Measurements from ENCODE around the gene TBC1D25.

Gene TBC1D25

GRCh38 chrX:48558271-48558670, 18.8 kb downstream of the TBC1D25 start:
- WGBS (ENCODE audit: insufficient coverage, insufficient read length): no CpG with 5 or more reads among the region's 4 CpGs
- Histone ChIP-seq H3K27me3 (ENCODE audit: control insufficient read depth, insufficient read depth, low read length) (no peaks in the 10 kb centered on the region), H3K36me3 (ENCODE audit: control insufficient read depth, insufficient read depth, low read length) (peaks cover 5% of the 10 kb centered on the region; the same call in 1 of the 2 replicates), H3K4me1 (ENCODE audit: control insufficient read depth, insufficient read depth, low read length) (no peaks in the 10 kb centered on the region), H3K27ac (ENCODE audit: low read length) (no peak overlapping the region), H3K4me3 (ENCODE audit: low read length) (no peak overlapping the region), H3K9me3 (ENCODE audit: control insufficient read depth, insufficient read depth, low read length) (no peaks in the 10 kb centered on the region)
- no peak for DNase-seq (ENCODE audit: low read depth, low spot score)

- H3K4me3 ChIP-seq (ENCODE audit: low read length): no peak overlapping the region
- no peaks in the 10 kb centered on the region for H3K4me1 ChIP-seq (ENCODE audit: control insufficient read depth, insufficient read depth, low read length)
- no peak overlapping the region for H3K27ac ChIP-seq (ENCODE audit: low read length)
- no peaks in the 10 kb centered on the region for H3K27me3 ChIP-seq (ENCODE audit: control insufficient read depth, insufficient read depth, low read length)
- DNase-seq (ENCODE audit: low read depth, low spot score): no peak
- no CpG with 5 or more reads among the region's 24 CpGs for WGBS (ENCODE audit: insufficient coverage, insufficient read length)
- no peaks in the 10 kb centered on the region for H3K9me3 ChIP-seq (ENCODE audit: control insufficient read depth, insufficient read depth, low read length)
- peaks cover 5% of the 10 kb centered on the region; the same call in 1 of the 2 replicates for H3K36me3 ChIP-seq (ENCODE audit: control insufficient read depth, insufficient read depth, low read length)
Observed at GRCh38 chrX:48559636-48560035, 20.1 kb downstream of the TBC1D25 start.

- Histone ChIP-seq H3K27me3 (ENCODE audit: control insufficient read depth, insufficient read depth, low read length) (no peaks in the 10 kb centered on the region), H3K9me3 (ENCODE audit: control insufficient read depth, insufficient read depth, low read length) (no peaks in the 10 kb centered on the region), H3K4me1 (ENCODE audit: control insufficient read depth, insufficient read depth, low read length) (no peaks in the 10 kb centered on the region), H3K36me3 (ENCODE audit: control insufficient read depth, insufficient read depth, low read length) (peaks cover 5% of the 10 kb centered on the region; the same call in 1 of the 2 replicates), H3K4me3 (ENCODE audit: low read length) (no peak overlapping the region), H3K27ac (ENCODE audit: low read length) (no peak overlapping the region)
- WGBS (ENCODE audit: insufficient coverage, insufficient read length): no CpG with 5 or more reads among the region's 14 CpGs
- no peak for DNase-seq (ENCODE audit: low read depth, low spot score)
Observed at GRCh38 chrX:48560056-48560455, 20.5 kb downstream of the TBC1D25 start.

- no peak for DNase-seq (ENCODE audit: low read depth, low spot score)
- Histone ChIP-seq H3K27ac (ENCODE audit: low read length) (no peak overlapping the region), H3K4me1 (ENCODE audit: control insufficient read depth, insufficient read depth, low read length) (no peaks in the 10 kb centered on the region), H3K4me3 (ENCODE audit: low read length) (no peak overlapping the region), H3K9me3 (ENCODE audit: control insufficient read depth, insufficient read depth, low read length) (no peaks in the 10 kb centered on the region), H3K27me3 (ENCODE audit: control insufficient read depth, insufficient read depth, low read length) (no peaks in the 10 kb centered on the region), H3K36me3 (ENCODE audit: control insufficient read depth, insufficient read depth, low read length) (peaks cover 5% of the 10 kb centered on the region; the same call in 1 of the 2 replicates)
- no CpG with 5 or more reads among the region's 12 CpGs for WGBS (ENCODE audit: insufficient coverage, insufficient read length)
Observed at GRCh38 chrX:48560681-48561080, 21.2 kb downstream of the TBC1D25 start.

GRCh38 chrX:48569958-48570357, 30.4 kb downstream of the TBC1D25 start:
- no peaks in the 10 kb centered on the region for H3K4me1 ChIP-seq (ENCODE audit: control insufficient read depth, insufficient read depth, low read length)
- WGBS (ENCODE audit: insufficient coverage, insufficient read length): no CpG with 5 or more reads among the region's 1 CpG
- H3K27me3 ChIP-seq (ENCODE audit: control insufficient read depth, insufficient read depth, low read length): no peaks in the 10 kb centered on the region
- H3K9me3 ChIP-seq (ENCODE audit: control insufficient read depth, insufficient read depth, low read length): no peaks in the 10 kb centered on the region
- no peaks in the 10 kb centered on the region for H3K36me3 ChIP-seq (ENCODE audit: control insufficient read depth, insufficient read depth, low read length)
- H3K4me3 ChIP-seq (ENCODE audit: low read length): no peak overlapping the region
- no peak overlapping the region for H3K27ac ChIP-seq (ENCODE audit: low read length)
- DNase-seq (ENCODE audit: low read depth, low spot score): no peak

GRCh38 chrX:48573690-48574269, 34.3 kb downstream of the TBC1D25 start:
- H3K4me1 ChIP-seq (ENCODE audit: control insufficient read depth, insufficient read depth, low read length): 0 out of 2 replicates have a peak, but pooled peaks cover 3% of the 10 kb centered on the region
- H3K36me3 ChIP-seq (ENCODE audit: control insufficient read depth, insufficient read depth, low read length): peaks cover 18% of the 10 kb centered on the region
- DNase-seq (ENCODE audit: low read depth, low spot score): no peak
- H3K27ac ChIP-seq (ENCODE audit: low read length): no peak overlapping the region
- no peaks in the 10 kb centered on the region for H3K9me3 ChIP-seq (ENCODE audit: control insufficient read depth, insufficient read depth, low read length)
- no CpG with 5 or more reads among the region's 19 CpGs for WGBS (ENCODE audit: insufficient coverage, insufficient read length)
- peak overlapping the region; percentile 53; the same call in 1 of the 2 replicates for H3K4me3 ChIP-seq (ENCODE audit: low read length)
- H3K27me3 ChIP-seq (ENCODE audit: control insufficient read depth, insufficient read depth, low read length): no peaks in the 10 kb centered on the region

GRCh38 chrX:48574270-48575266, 35.1 kb downstream of the TBC1D25 start, which contains the start of gene RBM3:
Gene RBM3 (plus strand): TSS chrX:48574484. CDS start chrX:48575181, 697 bp downstream.
- Histone ChIP-seq H3K36me3 (ENCODE audit: control insufficient read depth, insufficient read depth, low read length) (peaks cover 18% of the 10 kb centered on the region), H3K4me3 (ENCODE audit: low read length) (peak within 1 kb of the TSS; percentile 95; the same call in 1 of the 2 replicates), H3K9me3 (ENCODE audit: control insufficient read depth, insufficient read depth, low read length) (no peaks in the 10 kb centered on the region), H3K27ac (ENCODE audit: low read length) (no peak within 1 kb of the TSS), H3K4me1 (ENCODE audit: control insufficient read depth, insufficient read depth, low read length) (0 out of 2 replicates have a peak, but pooled peaks cover 3% of the 10 kb centered on the region), H3K27me3 (ENCODE audit: control insufficient read depth, insufficient read depth, low read length) (no peaks in the 10 kb centered on the region)
- peak; percentile 47 for DNase-seq (ENCODE audit: low read depth, low spot score)
- no CpG with 5 or more reads among the region's 71 CpGs for WGBS (ENCODE audit: insufficient coverage, insufficient read length)

- no peak overlapping the region for H3K4me3 ChIP-seq (ENCODE audit: low read length)
- H3K36me3 ChIP-seq (ENCODE audit: control insufficient read depth, insufficient read depth, low read length): peaks cover 18% of the 10 kb centered on the region
- 0 out of 2 replicates have a peak, but pooled peaks cover 3% of the 10 kb centered on the region for H3K4me1 ChIP-seq (ENCODE audit: control insufficient read depth, insufficient read depth, low read length)
- H3K9me3 ChIP-seq (ENCODE audit: control insufficient read depth, insufficient read depth, low read length): no peaks in the 10 kb centered on the region
- no peak overlapping the region for H3K27ac ChIP-seq (ENCODE audit: low read length)
- no peaks in the 10 kb centered on the region for H3K27me3 ChIP-seq (ENCODE audit: control insufficient read depth, insufficient read depth, low read length)
- DNase-seq (ENCODE audit: low read depth, low spot score): no peak
- no CpG with 5 or more reads among the region's 13 CpGs for WGBS (ENCODE audit: insufficient coverage, insufficient read length)
Observed at GRCh38 chrX:48575642-48576041, 36.1 kb downstream of the TBC1D25 start.

GRCh38 chrX:48576108-48576507, 36.6 kb downstream of the TBC1D25 start:
- no peak overlapping the region for H3K4me3 ChIP-seq (ENCODE audit: low read length)
- H3K4me1 ChIP-seq (ENCODE audit: control insufficient read depth, insufficient read depth, low read length): 0 out of 2 replicates have a peak, but pooled peaks cover 3% of the 10 kb centered on the region
- no peaks in the 10 kb centered on the region for H3K27me3 ChIP-seq (ENCODE audit: control insufficient read depth, insufficient read depth, low read length)
- no peak overlapping the region for H3K27ac ChIP-seq (ENCODE audit: low read length)
- DNase-seq (ENCODE audit: low read depth, low spot score): no peak
- H3K36me3 ChIP-seq (ENCODE audit: control insufficient read depth, insufficient read depth, low read length): peaks cover 18% of the 10 kb centered on the region
- WGBS (ENCODE audit: insufficient coverage, insufficient read length): no CpG with 5 or more reads among the region's 6 CpGs
- no peaks in the 10 kb centered on the region for H3K9me3 ChIP-seq (ENCODE audit: control insufficient read depth, insufficient read depth, low read length)

- peaks cover 18% of the 10 kb centered on the region for H3K36me3 ChIP-seq (ENCODE audit: control insufficient read depth, insufficient read depth, low read length)
- no peaks in the 10 kb centered on the region for H3K9me3 ChIP-seq (ENCODE audit: control insufficient read depth, insufficient read depth, low read length)
- no peak for DNase-seq (ENCODE audit: low read depth, low spot score)
- no peak overlapping the region for H3K4me3 ChIP-seq (ENCODE audit: low read length)
- H3K27me3 ChIP-seq (ENCODE audit: control insufficient read depth, insufficient read depth, low read length): no peaks in the 10 kb centered on the region
- WGBS (ENCODE audit: insufficient coverage, insufficient read length): no CpG with 5 or more reads among the region's 2 CpGs
- no peak overlapping the region for H3K27ac ChIP-seq (ENCODE audit: low read length)
- H3K4me1 ChIP-seq (ENCODE audit: control insufficient read depth, insufficient read depth, low read length): 0 out of 2 replicates have a peak, but pooled peaks cover 3% of the 10 kb centered on the region
Observed at GRCh38 chrX:48578661-48579128, 39.2 kb downstream of the TBC1D25 start.

Measured in iPS DF 6.9 (cell line).